NCI-H187 treated with DMSO at 0.1 percent for 48 hours (cell line): ENCODE results near the gene DISP3.

Source experiments
- DNase-seq: peaks from one replicate; lab custom pipeline; 2025; lab: John Stamatoyannopoulos, UW

The DISP3 gene

DNA sequence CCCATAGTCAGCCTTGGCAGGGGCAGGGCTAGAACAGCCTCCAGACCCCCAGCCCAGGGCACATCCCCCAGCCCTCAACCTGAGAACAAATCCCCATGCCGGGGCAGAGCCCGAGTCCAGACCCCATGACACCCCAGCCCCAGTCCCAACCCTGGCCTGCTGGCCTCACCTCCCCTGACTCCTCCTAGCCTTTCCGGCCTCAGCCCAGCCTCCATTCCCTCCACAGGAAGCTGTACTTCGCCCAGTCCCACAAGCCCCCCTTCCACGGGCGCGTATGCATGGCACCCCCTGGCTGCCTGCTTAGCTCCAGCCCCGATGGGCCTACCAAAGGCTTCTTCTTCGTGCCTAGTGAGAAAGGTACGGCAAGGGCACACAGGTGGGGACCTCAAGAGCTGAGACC lies 50.4 kb downstream of the DISP3 start:
- DNase-seq: no peak

DNA sequence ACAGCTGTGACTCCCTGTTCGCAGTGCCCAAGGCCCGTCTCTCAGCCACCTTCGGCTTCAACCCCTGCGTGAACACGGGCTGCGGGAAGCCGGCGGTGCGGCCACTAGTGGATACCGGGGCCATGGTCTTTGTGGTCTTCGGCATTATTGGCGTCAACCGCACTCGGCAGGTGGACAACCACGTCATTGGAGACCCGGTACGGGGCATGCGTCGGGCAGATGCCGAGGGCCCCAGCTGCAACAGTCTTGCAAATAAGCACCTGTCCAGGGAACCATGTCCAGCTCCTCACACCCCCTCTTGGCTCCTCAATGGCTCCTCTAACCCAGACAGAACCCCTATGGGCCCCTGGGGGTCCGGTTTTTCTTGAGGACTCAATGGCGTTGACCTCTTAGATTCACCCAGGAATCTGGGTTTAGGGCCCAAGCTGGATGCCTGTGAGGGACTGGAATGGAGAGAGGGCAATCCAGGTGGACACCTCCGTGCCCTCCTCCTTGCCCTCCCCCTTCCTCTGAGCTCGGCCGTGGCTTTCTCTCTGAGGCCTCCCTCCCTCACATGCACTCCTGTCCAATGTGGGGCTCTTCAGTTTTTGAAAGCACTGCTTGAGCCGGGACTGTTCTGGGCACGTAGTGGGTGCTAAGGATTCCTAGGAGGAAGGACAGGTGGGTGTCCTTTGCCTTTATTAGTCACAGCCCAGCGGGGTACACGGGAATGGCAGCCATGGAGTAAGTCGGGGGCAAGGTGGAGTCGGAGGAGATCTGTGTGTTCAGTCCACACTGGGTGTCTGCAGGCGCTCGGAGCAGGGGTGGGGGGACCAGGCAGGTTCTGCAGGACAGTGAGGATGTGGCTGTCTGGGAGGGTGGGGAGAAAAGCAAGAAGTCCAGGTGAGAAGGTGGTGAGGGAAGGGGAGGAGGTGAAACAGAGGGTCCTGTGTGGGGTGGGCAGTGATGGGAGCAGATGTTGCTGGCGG lies 51.1 kb downstream of the DISP3 start:
- no peak for DNase-seq

DNA sequence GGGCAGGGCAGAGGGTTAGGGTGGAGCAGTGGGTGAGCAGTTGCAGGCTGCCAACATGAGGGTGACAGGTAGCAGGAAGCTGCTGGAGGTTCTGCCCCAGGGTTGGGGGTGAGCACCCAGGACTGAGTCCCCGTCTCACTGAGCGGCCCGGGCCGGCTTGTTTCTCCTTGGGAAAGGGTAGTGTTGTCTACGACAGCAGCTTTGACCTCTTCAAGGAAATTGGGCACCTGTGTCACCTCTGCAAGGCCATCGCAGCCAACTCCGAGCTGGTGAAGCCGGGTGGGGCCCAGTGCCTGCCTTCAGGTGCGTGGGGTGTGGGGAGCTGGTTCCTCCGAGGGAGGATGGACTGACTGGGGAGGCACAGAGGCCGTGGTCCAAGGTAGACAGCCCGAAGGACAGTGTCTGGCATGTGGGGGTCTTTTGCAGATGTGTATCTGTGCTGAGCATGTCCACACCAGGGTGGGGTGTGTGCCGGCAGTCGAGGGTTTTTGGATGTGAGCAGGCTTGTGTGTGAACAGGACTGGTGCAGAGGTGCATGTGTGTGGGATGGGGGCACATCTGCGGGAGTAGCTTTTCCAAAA lies 51.9 kb downstream of the DISP3 start:
- DNase-seq: no peak

DNA sequence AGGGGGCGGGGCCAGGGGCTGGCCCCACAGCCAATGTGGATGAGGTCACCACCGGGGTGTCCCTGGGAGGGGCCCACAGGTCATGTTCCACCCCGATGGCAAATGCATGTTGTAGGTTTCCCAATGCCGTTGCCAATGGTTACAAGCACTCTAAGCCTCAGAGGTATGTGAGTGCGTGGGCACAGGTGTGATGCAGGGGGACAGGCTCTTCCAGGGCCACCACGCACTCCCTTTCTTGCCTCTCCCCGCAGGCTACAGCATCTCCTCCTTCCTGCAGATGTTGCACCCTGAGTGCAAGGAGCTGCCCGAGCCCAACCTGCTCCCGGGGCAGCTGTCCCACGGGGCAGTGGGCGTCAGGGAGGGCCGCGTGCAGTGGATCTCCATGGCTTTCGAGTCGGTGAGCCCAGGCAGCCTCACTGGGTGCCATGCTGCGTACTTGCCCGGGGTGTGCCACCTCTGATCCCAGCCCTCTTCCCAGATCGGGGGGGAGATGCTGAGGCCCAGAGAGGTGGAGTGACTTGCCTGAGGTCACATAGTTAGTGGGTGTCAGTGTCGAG lies 52.4 kb downstream of the DISP3 start:
- DNase-seq: no peak

DNA sequence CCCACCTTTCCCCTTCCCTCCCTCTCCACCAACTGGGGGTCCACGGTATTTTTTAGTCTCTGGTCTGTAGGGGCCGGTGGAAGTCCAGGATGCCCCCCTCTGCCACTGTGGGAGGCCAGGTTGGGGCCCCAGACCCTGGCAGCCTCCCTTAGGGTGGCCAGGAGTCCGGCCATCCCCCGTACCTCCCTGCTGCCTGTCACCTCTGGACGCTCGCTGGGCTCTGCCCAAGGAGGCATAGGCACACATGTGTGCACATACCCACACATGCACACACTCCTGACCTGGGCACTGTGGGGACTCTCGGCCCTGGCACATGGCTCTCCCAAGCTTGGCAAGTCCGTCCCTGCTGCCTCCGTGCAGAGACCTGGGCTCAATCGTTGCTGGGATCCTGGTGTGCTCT lies 53.0 kb downstream of the DISP3 start:
- no peak for DNase-seq

DNA sequence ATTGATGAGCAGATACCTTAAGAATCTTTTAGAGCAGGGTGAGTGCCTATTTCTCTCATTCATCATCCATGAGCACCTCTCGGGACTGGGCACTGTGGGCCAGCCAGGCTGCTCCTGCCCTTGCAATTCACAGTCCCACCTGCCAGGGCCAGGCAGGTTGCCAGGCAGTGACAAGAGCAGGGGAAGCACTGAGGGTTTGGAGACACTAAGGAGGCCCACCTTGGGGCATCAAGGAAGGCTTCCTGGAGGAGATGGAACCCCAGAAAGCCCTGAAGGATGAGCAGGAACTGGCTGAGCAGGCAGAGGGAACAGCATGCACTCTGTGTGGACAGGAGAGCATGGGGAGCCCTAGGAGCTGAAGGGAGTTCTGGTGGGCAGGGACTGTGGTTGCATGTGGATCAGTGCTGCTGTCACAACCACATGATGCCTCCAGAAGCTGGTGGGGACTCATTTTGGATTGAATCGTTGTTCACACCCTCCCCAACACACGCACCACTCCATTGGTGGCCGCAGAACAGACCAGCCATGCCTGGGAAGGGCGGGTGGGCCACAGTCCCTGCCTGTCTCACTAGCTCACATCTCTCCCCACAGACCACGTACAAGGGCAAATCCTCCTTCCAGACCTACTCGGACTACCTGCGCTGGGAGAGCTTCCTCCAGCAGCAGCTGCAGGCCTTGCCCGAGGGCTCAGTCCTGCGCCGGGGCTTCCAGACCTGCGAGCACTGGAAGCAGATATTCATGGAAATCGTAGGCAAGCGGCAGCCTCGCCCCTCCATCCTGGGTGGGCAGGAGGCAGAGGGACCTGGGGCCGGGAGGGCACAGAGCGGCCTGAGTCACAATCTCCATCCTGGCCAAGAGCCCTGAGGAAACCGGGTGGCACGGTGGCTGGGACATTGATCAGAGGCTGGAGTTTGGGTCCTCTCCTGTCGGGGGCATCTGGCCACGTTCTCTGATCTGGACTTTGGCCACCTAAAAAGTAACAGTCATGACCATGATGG lies 55.1 kb downstream of the DISP3 start:
- no peak for DNase-seq

DNA sequence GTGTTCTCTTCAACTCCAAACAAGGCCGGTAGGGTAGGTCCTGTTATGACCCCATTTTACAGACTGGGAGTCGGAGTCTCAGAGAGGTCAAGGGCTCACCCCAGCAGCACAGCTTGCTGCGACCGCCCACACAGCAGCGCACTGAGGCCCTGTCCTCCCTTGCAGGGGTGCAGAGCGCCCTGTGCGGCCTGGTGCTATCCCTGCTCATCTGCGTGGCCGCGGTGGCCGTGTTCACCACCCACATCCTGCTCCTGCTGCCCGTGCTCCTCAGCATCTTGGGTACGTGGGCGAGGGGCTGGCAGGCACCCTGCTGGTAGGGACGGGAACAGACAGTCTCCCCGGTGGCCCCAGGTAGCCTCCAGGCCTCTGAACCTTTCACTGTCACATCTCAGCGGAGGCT lies 55.9 kb downstream of the DISP3 start:
- no peak for DNase-seq

DNA sequence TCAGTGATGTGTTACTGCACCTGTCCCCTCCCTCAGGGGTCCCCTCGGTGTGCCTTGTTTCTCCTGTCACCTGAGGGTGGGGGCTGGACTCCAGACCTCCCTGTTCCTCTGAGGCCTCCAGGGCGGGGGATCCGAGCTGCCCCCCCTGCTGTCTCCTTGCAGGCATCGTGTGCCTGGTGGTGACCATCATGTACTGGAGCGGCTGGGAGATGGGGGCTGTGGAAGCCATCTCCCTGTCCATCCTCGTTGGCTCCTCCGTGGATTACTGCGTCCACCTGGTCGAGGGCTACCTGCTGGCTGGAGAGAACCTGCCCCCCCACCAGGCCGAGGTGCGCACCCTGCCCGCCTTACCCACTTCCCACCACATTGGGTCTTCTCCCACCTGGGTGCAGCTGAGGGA lies 56.4 kb downstream of the DISP3 start:
- DNase-seq: no peak

DNA sequence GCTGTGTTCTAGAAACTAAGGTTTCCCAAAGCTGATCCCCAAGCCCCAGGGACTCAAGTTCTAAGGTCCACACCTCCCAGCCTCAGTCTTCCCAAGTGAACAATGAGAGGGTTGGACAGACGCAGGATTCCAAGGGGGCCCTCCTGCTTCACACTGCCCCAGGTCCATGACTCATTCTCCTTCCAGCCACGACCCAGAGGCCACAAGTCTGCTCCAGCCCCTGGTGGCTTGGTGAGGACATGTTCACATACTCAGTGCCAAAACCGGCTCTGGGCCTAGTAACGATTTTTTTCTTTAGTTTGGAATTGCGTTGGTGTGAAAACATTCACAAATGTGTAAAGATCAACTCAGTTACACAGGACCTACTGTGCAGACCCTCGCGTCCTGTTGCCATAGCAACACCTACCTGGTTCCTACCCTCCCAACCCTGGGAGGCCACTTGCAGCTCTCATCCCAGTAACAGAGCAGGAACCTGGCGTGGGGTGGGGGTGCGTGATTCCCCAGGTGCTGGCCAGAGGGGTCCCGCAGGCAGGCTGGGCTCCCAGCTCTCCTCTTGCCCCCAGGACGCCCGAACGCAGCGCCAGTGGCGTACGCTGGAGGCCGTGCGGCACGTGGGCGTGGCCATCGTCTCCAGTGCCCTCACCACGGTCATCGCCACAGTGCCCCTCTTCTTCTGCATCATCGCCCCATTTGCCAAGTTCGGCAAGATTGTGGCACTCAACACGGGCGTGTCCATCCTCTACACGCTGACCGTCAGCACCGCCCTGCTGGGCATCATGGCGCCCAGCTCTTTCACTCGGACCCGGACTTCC lies 57.0 kb downstream of the DISP3 start:
- DNase-seq: no peak

DNA sequence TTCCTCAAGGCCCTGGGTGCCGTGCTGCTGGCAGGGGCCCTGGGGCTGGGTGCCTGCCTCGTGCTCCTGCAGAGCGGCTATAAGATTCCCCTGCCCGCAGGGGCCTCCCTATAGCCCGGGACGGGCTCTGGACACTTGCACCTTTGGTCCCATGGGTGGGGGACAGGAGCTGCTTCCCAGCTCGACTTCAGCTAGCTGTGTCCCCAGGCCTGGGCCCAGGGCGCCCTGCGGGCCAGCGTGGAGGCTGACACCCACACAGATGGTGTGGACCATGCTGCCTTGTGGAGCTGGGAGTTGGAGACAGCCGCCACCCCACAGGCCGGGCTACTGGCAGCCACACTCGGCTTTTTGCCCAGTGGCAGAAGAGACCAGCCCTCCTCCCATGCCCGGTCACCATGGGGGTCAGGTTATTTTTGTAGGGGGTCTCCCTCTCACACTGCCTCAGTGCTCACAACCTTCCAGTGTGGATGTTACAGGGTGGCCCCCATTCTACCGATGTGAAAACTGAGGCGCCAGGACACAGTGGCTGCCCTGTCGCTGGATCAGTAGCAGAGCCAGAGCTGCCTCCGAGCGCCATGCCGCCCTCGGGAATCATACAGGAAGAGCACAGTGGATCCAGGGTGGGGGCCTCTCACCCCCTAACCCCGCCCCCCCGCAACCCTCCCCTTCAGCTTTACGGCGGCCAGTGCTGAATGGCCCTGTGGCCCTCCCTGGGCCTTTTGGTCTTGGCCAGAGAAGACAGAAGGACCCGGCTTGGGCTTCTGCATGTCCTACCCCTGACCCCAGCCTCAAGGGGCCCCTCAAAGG lies 57.8 kb downstream of the DISP3 start:
- no peak for DNase-seq

DNA sequence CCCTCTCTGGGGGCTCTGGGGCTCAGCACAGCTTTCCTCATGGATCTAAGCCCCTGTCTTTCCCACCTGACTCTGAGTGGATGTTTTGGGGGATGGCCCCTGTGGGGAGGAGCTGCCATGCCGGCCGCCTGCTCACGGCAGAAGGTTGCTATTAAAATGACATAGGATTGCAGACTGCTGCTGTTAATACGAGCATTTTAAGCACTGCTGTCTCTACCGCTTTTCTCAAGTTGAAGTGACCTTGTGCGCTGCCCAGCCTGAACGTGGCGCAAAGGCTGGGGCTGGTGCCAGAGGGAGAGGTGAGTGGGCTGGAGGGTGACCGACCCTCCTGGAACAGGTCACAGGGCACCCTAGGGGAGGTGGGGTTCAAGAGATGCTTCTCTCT lies 58.4 kb downstream of the DISP3 start:
- DNase-seq: no peak

DNA sequence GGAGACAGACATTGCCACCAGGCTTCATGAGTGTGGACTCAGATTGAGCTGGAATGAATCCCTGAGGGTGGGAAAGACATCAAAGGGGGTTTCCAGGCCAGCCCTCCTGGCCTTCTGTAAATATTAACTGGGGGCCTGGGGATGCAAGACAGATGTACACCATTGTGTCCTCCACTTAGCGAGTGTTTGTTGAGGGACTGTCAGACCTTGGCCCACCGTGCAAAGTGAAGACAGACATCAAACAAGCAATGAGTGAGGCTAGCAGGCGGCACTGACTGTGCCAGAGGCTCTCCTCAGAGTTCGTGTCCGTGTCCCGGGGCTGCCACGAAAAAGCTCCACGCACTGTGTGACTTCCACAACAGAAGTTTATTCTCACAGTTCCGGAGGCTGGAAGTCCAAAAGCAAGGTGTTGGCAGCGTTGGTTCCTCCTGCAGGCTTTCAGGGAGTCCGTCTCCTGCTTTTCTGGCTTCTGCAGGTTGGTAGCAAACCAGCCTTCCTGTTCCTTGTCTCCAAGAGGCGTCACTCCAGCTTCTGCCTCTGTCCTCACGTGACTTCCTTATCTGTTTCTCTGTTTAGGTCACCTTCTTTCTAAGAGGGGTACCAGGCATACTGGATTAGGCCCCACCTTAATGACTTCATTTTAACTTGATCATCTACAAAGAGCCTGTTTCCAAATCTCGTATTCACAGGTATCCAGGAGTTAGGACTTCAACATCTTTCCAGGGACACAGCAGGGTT lies 59.1 kb downstream of the DISP3 start:
- DNase-seq: no peak

DNA sequence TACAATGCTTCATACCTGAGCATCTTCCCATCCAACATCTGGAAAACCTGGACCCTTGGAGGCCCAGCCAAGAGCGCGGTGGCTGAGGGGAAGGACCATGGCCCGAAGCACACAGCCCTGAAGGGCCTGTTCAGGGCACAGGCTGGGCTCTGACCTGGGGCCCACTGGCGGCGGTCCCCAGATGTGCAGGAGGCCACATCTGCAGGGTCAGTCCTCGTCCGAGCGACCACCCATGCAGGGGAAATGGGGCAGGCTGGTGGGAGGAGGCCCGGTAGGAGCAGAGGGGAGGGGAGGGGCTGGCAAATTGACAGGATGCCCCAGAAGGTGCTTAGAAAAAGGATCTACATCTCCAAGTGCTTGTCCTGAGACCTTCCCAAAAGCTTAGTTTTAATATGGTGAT lies 59.9 kb downstream of the DISP3 start:
- DNase-seq: no peak

DNA sequence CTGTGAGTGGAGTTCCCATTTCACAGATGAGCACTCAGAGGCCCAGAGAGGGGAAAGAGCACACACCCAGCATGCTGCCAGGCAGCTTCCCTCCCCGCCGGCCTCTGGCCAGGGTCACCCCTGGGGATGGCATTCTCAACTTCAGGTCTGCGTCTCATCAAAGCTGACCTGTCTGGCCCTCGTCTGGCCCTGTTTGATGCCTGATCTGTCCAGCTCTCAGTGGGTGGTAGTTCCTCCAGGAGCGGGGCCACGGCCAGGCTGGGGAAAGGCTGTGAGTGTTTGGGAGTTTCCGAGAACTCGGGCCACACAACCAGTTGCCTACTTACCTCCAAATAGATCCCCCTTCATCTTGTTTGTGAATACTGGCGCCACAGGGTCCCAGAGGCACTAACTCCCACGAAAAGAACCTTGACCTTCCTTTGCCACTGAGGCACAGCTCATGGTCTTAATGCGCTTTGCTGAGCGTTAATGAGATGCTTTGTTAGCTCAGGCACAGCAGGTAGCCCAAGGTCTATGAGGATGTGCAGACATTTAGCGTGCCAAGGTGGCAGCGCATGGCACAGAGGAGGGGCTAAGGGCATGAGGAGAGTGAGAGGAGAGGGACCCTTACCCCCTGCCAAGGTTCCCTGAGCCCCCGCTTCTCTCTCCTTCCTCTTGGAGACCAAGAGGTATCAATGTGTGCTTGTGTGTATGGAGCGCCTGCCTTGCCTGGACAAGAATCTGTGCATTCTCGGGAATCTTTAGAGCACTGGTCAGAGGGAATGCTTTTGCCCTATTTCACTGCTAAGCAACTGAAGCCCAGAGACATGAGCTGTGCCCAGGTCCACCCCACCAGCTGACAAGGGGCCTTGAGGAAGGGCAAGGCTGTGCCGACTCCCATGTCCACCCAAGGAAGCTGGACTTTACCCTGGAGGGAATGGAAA lies 61.2 kb downstream of the DISP3 start:
- DNase-seq: no peak

DNA sequence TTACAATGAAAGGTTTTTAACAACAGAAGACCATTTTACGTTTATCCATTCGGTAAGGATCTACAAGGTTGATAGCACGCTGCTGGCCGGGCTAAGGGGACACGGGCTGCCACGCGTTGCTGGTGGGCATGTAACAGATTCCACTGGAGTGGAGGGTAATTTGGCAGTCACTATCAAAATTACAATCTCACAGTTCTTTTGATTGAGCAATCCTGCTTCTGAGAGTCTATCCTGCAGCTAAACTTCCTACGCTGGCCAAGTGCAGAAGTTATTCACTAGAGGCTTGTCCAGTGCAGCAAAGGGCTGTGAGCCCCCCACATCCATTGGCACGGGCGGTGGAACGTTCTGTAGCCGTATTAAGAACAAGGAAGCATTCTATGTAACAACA lies 61.8 kb downstream of the DISP3 start:
- DNase-seq: no peak

DNA sequence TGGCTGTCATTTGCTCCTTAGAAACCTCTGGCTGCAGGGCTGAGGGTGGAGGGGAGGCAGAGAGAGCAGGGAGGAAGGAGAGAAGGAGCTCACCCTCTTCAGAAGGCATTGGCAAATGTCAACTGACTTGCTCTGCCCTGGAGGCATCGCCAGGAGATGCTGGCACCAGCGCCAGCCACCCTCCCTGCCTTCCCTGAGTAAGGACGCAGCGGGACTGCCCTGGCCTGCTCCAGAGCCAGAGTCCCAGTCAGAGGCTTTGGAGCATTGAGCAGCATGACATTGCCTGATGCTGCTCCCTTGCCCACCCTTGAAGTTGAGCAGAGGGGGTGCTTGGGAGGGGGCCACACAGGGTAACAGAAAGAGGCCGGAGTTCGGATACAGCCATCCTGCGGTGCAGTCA lies 62.3 kb downstream of the DISP3 start:
- no peak for DNase-seq

DNA sequence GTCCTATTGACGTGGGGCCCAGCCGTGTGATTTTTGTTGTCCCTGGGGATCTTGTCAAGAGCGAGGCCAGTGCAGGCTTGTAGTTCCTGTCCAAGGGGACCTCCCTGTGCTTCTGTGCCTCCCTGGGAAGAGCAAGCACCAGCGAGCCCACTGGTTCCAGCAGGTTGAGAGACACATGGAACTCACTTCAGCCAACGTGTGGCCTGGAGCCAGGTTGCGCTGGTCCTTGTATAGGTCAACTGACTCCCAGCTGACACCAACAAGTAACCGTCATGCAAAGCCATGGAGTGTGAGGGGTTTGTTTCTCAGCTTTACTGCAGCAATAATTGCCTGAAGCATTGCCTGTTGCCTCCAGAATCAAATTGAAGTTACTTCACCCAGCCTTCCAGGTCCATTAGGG lies 63.0 kb downstream of the DISP3 start:
- DNase-seq: no peak

DNA sequence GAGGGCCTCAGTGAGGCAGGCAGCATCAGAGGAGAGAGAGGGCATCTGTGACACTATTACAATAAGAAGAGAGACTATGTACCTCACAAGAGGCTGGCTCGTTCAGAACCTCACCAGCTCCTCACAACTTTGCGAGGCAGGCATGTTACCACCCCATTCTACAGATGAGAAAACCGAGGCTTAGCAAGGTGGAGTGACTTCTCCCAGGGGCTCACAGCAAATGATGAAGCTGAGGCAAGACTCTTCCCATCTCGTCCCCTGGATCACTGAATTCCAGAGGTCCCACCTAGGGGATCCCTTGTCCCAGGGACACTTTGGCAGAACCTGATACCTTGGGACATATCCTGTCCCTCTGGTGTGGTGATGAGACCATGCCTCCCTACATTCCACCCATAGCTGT lies 64.4 kb downstream of the DISP3 start:
- DNase-seq: no peak

DNA sequence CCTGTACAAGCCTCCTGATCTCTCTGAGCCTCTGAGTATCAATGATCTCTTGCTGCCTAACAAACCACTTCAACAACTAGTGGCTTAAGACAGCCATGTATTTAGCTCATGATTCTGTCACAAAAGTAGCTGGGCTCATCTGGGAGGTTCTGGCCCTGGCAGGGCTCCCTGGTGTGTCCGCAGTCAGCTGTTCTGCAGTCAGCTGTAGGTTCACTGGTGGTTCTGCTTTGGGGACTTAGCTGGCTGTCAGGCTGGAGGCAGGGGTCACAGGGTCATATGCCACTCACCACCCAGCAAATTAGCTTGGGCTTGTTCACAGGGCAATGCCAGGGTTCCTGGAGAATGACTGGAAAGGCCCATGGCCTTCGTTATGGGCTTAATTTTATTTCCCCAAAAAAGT lies 64.8 kb downstream of the DISP3 start:
- no peak for DNase-seq
